Mesendoderm (in vitro differentiated cells): Measurements from ENCODE around the gene TCP11L2.
"Not testable (repeated sequence)": the region's sequence is repeated elsewhere in the genome, so short reads cannot be mapped to it uniquely, and the experiment has no call there.

Source experiments
- DNase-seq: peaks from one replicate; pipeline ENCODE4 v3.0.0; 2013
- H2AK5ac ChIP-seq: 2 replicates; pipeline ENCODE4 v1.6.1; 2013; ENCODE audit warnings: low read length, inconsistent platforms
- H2BK120ac ChIP-seq: 2 replicates; pipeline ENCODE4 v1.6.1; 2013; ENCODE audit warnings: low read depth, mild to moderate bottlenecking, low read length, moderate library complexity, mixed read lengths
- H2BK15ac ChIP-seq: replicated peaks from 2 replicates; pipeline ENCODE4 v1.6.1; 2013; ENCODE audit warnings: low read depth, mild to moderate bottlenecking, moderate library complexity
- H2BK5ac ChIP-seq: 2 replicates; pipeline ENCODE4 v1.6.1; 2013; ENCODE audit warnings: low read length, inconsistent platforms
- H3K18ac ChIP-seq: 2 replicates; pipeline ENCODE4 v1.6.1; 2013; ENCODE audit warnings: mild to moderate bottlenecking, low read length, mixed read lengths
- H3K23ac ChIP-seq: one replicate; pipeline ENCODE4 v1.6.1; 2013; ENCODE audit warnings: low read length
- H3K27ac ChIP-seq: 2 replicates; pipeline ENCODE4 v1.5.1; 2013; ENCODE audit warnings: low read depth, mild to moderate bottlenecking, inconsistent platforms, low read length, moderate library complexity
- H3K27me3 ChIP-seq: 2 replicates; pipeline ENCODE4 v1.6.1; 2013; ENCODE audit warnings: low read length, control low read depth, mild to moderate bottlenecking, inconsistent platforms; ENCODE audit not compliant: insufficient read depth, poor library complexity
- H3K36me3 ChIP-seq: 2 replicates; pipeline ENCODE4 v1.6.1; 2013; ENCODE audit warnings: low read length, inconsistent platforms; ENCODE audit not compliant: control insufficient read depth, insufficient read depth
- H3K4ac ChIP-seq: one replicate; pipeline ENCODE4 v1.6.1; 2013; ENCODE audit warnings: low read depth, mild to moderate bottlenecking, low read length, moderate library complexity
- H3K4me1 ChIP-seq: 2 replicates; pipeline ENCODE4 v1.6.1; 2013; ENCODE audit warnings: low read depth, low read length, inconsistent platforms; ENCODE audit not compliant: control insufficient read depth
- H3K4me2 ChIP-seq: 2 replicates; pipeline ENCODE4 v1.6.1; 2013; ENCODE audit warnings: low read length
- H3K4me3 ChIP-seq: 2 replicates; pipeline ENCODE4 v1.5.1; 2013; ENCODE audit warnings: mild to moderate bottlenecking, low read length
- H3K56ac ChIP-seq: one replicate; pipeline ENCODE4 v1.6.1; 2013; ENCODE audit warnings: low read length
- H3K79me1 ChIP-seq: 2 replicates; pipeline ENCODE4 v1.6.1; 2013; ENCODE audit warnings: low read length, inconsistent platforms
- H3K79me2 ChIP-seq: 2 replicates; pipeline ENCODE4 v1.6.1; 2013; ENCODE audit warnings: mild to moderate bottlenecking, low read length; ENCODE audit not compliant: control insufficient read depth, insufficient read depth
- H3K9ac ChIP-seq: 2 replicates; pipeline ENCODE4 v1.6.1; 2013; ENCODE audit warnings: low read length, inconsistent platforms
- H4K5ac ChIP-seq: one replicate; pipeline ENCODE4 v1.6.1; 2013; ENCODE audit warnings: low read length
- H4K8ac ChIP-seq: one replicate; pipeline ENCODE4 v1.6.1; 2013; ENCODE audit warnings: low read depth, mild to moderate bottlenecking, control low read depth, low read length, moderate library complexity
- WGBS: extraction: QIAGEN DNeasy Blood & Tissue Kit; methylation state at CpG from one replicate; pipeline ENCODE4 v1.1.7; 2013; ENCODE audit warnings: low lambda C conversion rate, missing lambda C conversion rate; ENCODE audit not compliant: insufficient coverage; ENCODE audit errors: extremely low coverage; 5-methylcytosine and 5-hydroxymethylcytosine counted together

TCP11L2 gene

GRCh38 chr12:106286576-106287162 lies 15.9 kb upstream of the TCP11L2 start:
- H3K36me3 ChIP-seq, H3K79me2 ChIP-seq, H3K27ac ChIP-seq, H3K4me3 ChIP-seq, H2BK15ac ChIP-seq, H3K27me3 ChIP-seq, H3K4ac ChIP-seq, H3K4me1 ChIP-seq, H3K9ac ChIP-seq, H2AK5ac ChIP-seq, H3K79me1 ChIP-seq, H2BK120ac ChIP-seq, H4K5ac ChIP-seq, H2BK5ac ChIP-seq, H3K23ac ChIP-seq, H4K8ac ChIP-seq, DNase-seq, H3K56ac ChIP-seq, H3K4me2 ChIP-seq, H3K18ac ChIP-seq: not testable (repeated sequence)
- no CpG with 5 or more reads among the region's 14 CpGs for WGBS

GRCh38 chr12:106287364-106287763 lies 15.2 kb upstream of the TCP11L2 start:
- Histone ChIP-seq H3K56ac (no peak overlapping the region), H2AK5ac (no peak overlapping the region), H3K4me1 (no peaks in the 10 kb centered on the region), H4K5ac (no peak overlapping the region), H3K4me2 (no peak overlapping the region), H3K4ac (no peak overlapping the region), H3K79me1 (no peaks in the 10 kb centered on the region), H2BK5ac (no peak overlapping the region), H4K8ac (no peak overlapping the region), H2BK120ac (no peak overlapping the region), H3K4me3 (no peak overlapping the region), H3K36me3 (no peaks in the 10 kb centered on the region), H3K79me2 (no peaks in the 10 kb centered on the region), H3K27me3 (no peaks in the 10 kb centered on the region), H3K23ac (no peak overlapping the region), H3K18ac (no peak overlapping the region), H2BK15ac (no peak overlapping the region), H3K9ac (no peak overlapping the region), H3K27ac (no peak overlapping the region)
- no CpG with 5 or more reads among the region's 1 CpG for WGBS
- DNase-seq = no peak

- WGBS = no CpG with 5 or more reads among the region's 1 CpG
- Histone ChIP-seq H2BK5ac (no peak overlapping the region), H3K79me1 (no peaks in the 10 kb centered on the region), H4K8ac (no peak overlapping the region), H3K79me2 (no peaks in the 10 kb centered on the region), H3K36me3 (no peaks in the 10 kb centered on the region), H3K9ac (no peak overlapping the region), H4K5ac (no peak overlapping the region), H3K4me1 (no peaks in the 10 kb centered on the region), H3K23ac (no peak overlapping the region), H3K4ac (no peak overlapping the region), H2BK120ac (no peak overlapping the region), H3K18ac (no peak overlapping the region), H3K27ac (no peak overlapping the region), H3K4me3 (no peak overlapping the region), H3K4me2 (no peak overlapping the region), H2AK5ac (no peak overlapping the region), H3K56ac (no peak overlapping the region), H3K27me3 (no peaks in the 10 kb centered on the region), H2BK15ac (no peak overlapping the region)
- no peak for DNase-seq
These were observed 14.4 kb upstream of the TCP11L2 start for GRCh38 chr12:106288101-106288493.

- H3K27ac ChIP-seq = no peak overlapping the region
- H2BK15ac ChIP-seq = no peak overlapping the region
- no peaks in the 10 kb centered on the region for H3K4me1 ChIP-seq
- no peaks in the 10 kb centered on the region for H3K79me2 ChIP-seq
- no peak overlapping the region for H3K56ac ChIP-seq
- no peak overlapping the region for H3K4me3 ChIP-seq
- H4K5ac ChIP-seq = no peak overlapping the region
- H2AK5ac ChIP-seq = no peak overlapping the region
- H3K9ac ChIP-seq = no peak overlapping the region
- H3K27me3 ChIP-seq = no peaks in the 10 kb centered on the region
- H3K23ac ChIP-seq = no peak overlapping the region
- DNase-seq = no peak
- no peak overlapping the region for H3K4me2 ChIP-seq
- H3K36me3 ChIP-seq = no peaks in the 10 kb centered on the region
- H3K79me1 ChIP-seq = no peaks in the 10 kb centered on the region
- H2BK5ac ChIP-seq = no peak overlapping the region
- H3K18ac ChIP-seq = no peak overlapping the region
- WGBS = no CpG with 5 or more reads among the region's 9 CpGs
- no peak overlapping the region for H2BK120ac ChIP-seq
- no peak overlapping the region for H3K4ac ChIP-seq
- no peak overlapping the region for H4K8ac ChIP-seq
These were observed 13.9 kb upstream of the TCP11L2 start for GRCh38 chr12:106288494-106289195.

GRCh38 chr12:106289196-106289681 lies 13.3 kb upstream of the TCP11L2 start:
- WGBS = no CpG with 5 or more reads among the region's 1 CpG
- H3K27ac ChIP-seq = no peak overlapping the region
- H3K79me1 ChIP-seq = no peaks in the 10 kb centered on the region
- no peak overlapping the region for H4K5ac ChIP-seq
- H3K56ac ChIP-seq = no peak overlapping the region
- no peak overlapping the region for H3K9ac ChIP-seq
- no peaks in the 10 kb centered on the region for H3K36me3 ChIP-seq
- H3K79me2 ChIP-seq = no peaks in the 10 kb centered on the region
- H3K4ac ChIP-seq = no peak overlapping the region
- no peak overlapping the region for H2BK15ac ChIP-seq
- no peak overlapping the region for H4K8ac ChIP-seq
- H2BK5ac ChIP-seq = no peak overlapping the region
- H2BK120ac ChIP-seq = no peak overlapping the region
- no peak for DNase-seq
- H2AK5ac ChIP-seq = no peak overlapping the region
- H3K23ac ChIP-seq = no peak overlapping the region
- no peak overlapping the region for H3K18ac ChIP-seq
- no peaks in the 10 kb centered on the region for H3K4me1 ChIP-seq
- H3K27me3 ChIP-seq = no peaks in the 10 kb centered on the region
- H3K4me3 ChIP-seq = no peak overlapping the region
- H3K4me2 ChIP-seq = no peak overlapping the region
